Measurements from ENCODE around the gene CASTOR1.

- TF ChIP-seq POLR2A (IDR thresholded peaks at IDR 0.05), result no peak
- TF ChIP-seq, protein P1, sequence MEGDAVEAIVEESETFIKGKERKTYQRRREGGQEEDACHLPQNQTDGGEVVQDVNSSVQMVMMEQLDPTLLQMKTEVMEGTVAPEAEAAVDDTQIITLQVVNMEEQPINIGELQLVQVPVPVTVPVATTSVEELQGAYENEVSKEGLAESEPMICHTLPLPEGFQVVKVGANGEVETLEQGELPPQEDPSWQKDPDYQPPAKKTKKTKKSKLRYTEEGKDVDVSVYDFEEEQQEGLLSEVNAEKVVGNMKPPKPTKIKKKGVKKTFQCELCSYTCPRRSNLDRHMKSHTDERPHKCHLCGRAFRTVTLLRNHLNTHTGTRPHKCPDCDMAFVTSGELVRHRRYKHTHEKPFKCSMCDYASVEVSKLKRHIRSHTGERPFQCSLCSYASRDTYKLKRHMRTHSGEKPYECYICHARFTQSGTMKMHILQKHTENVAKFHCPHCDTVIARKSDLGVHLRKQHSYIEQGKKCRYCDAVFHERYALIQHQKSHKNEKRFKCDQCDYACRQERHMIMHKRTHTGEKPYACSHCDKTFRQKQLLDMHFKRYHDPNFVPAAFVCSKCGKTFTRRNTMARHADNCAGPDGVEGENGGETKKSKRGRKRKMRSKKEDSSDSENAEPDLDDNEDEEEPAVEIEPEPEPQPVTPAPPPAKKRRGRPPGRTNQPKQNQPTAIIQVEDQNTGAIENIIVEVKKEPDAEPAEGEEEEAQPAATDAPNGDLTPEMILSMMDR (IDR thresholded peaks at IDR 0.05), result no peak
These were observed 30.8 kb upstream of the CASTOR1 start for GRCh38 chr22:30320021-30320556.

Measured in thyroid gland (tissue), 4 donors.